Inflammatory macrophage (primary cell): ENCODE data around the gene SDHC.
"Not testable (repeated sequence)": the region's sequence is repeated elsewhere in the genome, so short reads cannot be mapped to it uniquely, and the experiment has no call there.

Experiments used
- DNase-seq, 2 donors: peaks; one replicate each; pipeline ENCODE4 v3.0.0-alpha.2; 2020 to 2022

The SDHC gene

GRCh38 chr1:161311595-161312181, 2.5 kb upstream of the SDHC start:
- no peak for DNase-seq

- DNase-seq: peak; percentile 29 to 54
Measured at GRCh38 chr1:161313554-161314200, 504 bp upstream of the SDHC start.

DNA sequence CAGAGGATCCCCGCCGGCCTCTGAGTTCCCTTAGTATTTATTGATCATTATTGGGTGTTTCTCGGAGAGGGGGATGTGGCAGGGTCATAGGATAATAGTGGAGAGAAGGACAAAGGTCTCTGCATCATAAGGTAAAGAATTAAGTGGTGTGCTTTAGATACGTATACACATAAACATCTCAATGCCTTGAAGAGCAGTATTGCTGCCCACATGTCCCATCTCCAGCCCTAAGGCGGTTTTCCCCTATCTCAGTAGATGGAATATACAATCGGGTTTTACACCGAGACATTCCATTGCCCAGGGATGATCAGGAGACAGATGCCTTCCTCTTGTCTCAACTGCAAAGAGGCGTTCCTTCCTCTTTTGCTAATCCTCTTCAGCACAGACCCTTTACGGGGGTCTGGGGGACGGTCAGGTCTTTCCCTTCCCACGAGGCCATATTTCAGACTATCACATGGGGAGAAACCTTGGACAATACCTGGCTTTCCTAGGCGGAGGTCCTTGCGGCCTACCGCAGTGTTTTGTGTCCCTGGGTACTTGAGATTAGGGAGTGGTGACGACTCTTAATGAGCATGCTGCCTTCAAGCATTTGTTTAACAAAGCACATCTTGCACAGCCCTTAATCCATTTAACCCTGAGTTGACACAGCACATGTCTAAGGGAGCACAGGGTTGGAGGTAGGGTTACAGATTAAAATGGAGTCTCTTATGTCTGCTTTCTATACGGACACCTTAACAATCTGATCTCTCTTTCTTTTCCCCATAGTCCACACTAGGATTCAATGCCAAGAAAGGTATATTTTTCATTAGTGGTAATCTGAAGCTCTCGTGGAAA, 1.9 kb downstream of the SDHC start:
- DNase-seq: not testable (repeated sequence)

- no peak for DNase-seq
Measured at GRCh38 chr1:161324020-161324419, 9.8 kb downstream of the SDHC start.

GRCh38 chr1:161330346-161330745, 16.2 kb downstream of the SDHC start:
- no peak for DNase-seq

DNA sequence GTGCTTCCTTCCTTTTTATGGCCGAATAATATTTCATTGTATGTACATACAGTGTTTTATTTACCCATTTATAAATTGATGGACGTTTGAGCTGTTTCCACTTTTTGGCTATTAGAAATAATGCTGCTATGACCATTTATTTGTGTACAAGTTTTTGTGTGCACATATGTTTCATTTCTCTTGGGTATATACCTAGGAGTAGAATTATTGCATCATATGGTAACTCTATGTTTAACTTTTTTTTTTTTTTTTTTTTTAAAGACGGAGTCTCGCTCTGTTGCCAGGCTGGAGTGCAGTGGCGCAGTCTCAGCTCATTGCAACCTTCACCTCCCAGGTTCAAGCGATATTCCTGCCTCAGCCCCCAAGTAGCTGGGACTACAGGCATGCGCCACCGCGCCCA, 19.0 kb downstream of the SDHC start:
- DNase-seq: no peak

DNA sequence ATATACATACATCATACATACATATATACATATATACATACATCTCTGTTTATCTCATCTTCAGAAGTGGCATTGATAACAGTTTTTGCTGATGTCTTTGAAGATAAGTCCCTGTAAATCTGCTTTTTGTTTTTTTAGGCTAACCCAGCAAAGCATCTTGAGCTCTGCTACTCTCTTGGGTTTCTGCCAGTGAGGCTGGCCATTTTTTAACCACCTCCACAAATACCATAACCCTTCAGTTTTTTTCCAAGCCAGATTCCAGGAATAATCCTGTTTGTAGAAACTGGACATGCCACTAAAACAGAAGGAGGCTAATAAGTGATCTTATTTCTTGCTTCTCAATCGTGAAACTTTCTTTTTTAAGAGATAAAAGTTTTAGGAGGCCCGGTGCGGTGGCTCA, 21.6 kb downstream of the SDHC start:
- DNase-seq: no peak

GRCh38 chr1:161342177-161342576, 28.0 kb downstream of the SDHC start:
- DNase-seq: no peak

DNA sequence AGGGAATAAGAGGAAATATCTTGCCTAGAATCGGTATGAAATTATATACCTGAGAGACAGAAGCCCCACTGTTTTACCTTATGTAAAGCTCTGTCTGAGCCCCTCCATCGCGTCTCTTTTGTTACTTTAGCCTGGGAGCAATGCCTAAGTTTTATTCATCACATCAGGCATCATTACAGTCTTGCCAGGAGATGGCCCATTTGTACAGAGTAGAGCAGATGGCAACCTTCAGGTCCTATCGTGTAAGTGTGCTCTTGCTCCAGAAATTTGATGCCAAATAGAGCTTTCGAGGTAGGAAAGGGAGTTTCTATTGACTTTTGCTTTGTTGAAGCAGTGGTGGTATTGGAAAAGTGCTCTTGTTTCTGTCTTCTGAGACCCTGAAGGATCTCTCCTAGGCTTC, 28.6 kb downstream of the SDHC start:
- no peak for DNase-seq

DNA sequence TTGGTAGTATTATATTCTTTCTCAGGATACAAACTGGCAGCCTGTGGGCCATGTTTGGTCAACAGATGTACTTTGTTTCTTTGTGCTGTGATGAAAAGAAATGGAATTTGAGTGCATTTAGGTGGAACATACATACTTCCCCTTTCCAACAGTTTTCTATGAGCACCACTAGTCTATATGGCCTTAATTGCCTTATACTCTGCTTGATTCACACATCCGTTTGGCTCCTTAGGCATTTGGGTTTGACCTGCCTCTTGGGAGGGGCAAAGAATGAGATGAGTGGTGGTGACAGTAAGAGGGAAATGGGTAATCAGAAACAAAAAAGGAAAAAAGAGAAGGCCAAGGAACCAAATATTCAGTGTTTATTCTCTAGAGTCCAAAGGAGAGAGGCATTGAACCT, 36.5 kb downstream of the SDHC start:
- DNase-seq: no peak

- peak in 1 of 2 donors; percentile 36 for DNase-seq
Measured at GRCh38 chr1:161351482-161351881, 37.3 kb downstream of the SDHC start.

DNA sequence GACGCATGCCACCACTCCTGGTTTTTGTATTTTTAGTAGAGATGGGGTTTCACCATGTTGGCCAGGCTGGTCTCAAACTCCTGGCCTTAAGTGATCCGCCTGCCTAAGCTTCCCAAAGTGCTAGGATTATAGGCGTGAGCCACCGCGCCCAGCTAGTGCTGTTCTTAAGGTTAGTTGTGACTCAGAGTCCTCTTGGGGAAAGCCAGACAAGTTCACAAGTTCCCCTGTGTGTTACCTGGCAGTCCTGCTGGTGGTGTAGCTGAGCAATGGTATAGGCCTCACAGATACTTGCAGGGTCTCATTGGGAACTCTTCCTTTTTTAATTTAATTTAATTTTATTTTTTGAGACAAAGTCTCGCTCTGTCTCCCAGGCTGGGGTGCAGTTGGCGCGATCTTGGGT, 42.9 kb downstream of the SDHC start:
- DNase-seq: no peak

DNA sequence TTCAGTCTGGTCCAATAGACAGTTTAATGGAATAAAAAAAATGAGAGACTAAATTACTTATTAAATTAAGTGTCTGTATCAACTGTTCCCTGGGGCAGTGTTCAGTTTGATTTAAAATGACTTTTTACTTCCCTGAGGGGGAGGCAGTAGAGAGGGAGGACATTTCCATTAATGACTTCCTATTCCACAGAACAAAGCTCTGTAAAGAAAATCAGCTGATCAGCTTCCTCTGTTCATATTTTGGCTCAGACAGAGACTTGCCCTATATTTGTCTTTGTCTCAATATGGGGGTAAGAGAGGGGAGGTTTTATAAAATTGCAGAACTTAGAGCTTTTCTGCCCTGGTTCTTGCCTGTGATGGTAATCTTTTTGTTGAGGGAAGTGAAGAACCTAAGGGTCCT, 45.1 kb downstream of the SDHC start:
- DNase-seq: peak; percentile 79 to 92

- DNase-seq: no peak
Measured at GRCh38 chr1:161364332-161364731, 50.2 kb downstream of the SDHC start.

GRCh38 chr1:161365207-161365606, 51.0 kb downstream of the SDHC start:
- DNase-seq: no peak

DNA sequence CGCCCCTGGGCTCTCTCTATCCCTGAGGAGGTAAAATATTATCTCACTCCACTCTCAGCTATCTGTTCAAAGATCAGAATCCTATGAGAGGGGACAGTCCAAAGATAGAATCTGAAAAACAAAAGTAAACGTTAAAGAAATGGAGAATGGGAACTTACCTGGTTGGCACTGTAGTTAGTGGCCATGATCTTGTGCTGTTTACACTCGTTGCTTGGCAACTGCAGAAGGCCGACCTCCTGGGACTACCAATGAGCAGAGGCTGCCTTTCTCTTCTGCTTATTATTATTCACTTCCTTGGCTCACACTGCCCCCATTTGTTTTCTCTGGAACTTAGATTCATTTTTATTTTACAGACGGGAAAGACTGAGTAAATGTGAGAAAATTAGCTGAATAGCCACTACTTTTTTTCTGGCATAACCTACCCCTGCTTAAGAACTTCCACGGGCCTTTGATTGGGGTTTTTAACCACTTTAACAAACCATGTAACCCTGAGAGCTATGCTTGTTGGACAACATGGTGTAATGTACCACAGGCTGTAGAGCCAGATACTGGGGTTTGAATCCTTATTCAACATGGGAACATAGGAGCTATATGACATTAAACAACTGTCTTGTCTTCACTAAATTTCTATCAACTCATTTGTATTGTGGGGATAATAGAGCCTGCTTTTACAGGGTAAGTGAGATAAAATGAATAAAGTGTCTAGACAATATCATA, 53.7 kb downstream of the SDHC start, which contains the start of gene CFAP126:
CFAP126 (minus strand) TSS at position 193 of the 717 bp plus-strand sequence; CDS start at position 185, 8 bp downstream.
- peak; percentile 61 to 65 for DNase-seq

DNA sequence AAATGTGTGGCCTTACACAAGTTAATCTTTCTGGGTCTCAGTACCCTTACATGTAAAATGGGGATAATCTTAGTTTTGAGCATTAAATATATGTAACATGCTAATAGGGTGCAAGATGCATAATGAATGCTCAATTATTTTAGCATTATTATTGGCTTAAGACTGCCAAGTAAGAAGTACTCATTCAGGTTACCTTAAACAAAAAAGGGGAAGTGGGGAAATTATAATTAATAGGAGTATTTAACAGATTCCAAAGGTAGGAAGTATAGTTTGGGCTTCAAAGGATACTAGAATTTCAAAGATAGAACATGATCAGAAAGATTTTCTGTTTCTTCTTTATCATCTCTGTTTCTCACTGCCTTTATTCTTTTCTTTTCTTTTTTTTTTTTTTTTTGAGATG, 59.3 kb downstream of the SDHC start:
- no peak for DNase-seq

DNA sequence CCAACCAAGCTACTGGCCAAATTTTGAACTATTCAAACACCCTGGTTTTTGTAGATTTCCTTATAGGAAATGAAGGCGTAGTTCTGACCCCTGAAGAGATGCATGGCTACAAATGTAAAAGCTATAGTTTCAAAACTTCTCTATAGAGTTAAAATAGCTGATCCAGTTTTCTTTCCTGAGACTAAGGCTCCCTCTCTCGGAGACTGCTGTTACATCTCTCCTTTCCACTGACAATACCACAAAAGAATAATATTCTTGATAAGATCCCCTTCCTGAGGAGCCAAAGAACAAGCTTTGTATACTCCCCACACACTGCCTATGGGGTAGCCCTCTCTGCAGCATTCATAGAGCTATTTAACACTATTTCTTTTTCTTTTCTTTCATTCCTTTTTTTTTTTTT, 60.2 kb downstream of the SDHC start:
- peak in 1 of 2 donors; percentile 14 for DNase-seq

GRCh38 chr1:161378014-161378413, 63.8 kb downstream of the SDHC start:
- DNase-seq: no peak

GRCh38 chr1:161379071-161379470, 64.9 kb downstream of the SDHC start:
- DNase-seq: peak in 1 of 2 donors; percentile 77

DNA sequence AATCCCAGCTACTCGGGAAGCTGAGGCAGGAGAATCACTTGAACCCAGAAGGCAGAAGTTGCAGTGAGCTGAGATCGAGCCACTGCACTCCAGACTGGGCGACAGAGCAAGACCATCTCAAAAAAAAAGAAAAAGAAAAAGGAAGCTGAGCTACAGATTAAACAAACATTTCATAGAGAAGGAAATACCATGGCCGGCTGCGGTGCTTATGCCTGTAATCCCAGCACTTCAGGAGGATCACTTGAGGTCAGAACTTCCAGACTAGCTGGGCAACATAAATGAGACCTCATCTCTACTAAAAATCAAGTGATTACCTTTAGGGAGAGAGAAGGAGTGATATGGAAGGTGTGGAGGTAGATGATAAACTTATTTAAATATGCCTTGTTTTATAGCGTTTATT, 67.5 kb downstream of the SDHC start:
- DNase-seq: no peak

DNA sequence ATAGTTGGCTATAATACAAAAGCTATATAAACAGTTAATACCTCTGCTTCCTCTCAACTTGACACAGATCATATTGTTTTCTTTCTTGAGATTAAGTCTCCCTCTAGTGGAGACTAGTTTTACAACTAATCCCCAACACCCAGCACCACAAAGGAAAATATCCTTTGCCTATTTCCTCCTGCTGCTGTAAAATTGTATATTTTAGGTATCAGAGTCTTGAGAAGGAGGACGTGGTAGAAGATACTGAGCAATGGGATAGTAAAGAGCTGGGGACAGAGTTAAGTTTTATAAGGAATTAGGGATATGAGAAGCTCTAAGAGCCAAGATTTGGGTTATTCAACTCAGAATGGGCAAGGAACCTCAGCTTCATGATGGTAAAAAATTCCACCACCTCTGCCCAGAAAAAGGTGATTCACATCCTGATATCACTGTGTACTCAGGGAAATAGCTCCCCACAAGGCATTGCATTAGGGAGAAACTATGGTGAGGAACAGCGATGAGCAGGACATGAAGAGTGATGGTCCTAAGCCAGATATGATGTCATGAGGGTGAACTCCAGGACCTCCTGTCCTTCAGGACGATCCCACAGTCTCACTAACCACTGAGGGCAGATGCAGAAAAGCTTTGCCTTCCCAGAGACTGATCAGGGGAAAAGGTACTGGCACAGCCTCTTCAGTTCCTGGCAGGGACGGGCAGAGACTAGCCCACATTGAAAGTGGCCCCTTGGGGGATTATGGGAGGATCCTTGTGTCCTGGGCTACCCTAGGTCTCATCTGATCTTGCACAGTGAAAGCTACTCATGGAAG, 68.2 kb downstream of the SDHC start:
- peak; percentile 40 to 76 for DNase-seq
